ENCODE measurements around the gene ALKBH6. TPM values are rescaled to one million over a fixed set of nuclear protein-coding genes. Genes with fewer than 3 reads are reported as not detected.

The ALKBH6 gene
- total and polyA plus RNA-seq, 2 of the 13 experiments (the other 11 are each of a cell fraction or from before 2014, with no cell fraction given): 13.7 to 18.1 TPM

DNA sequence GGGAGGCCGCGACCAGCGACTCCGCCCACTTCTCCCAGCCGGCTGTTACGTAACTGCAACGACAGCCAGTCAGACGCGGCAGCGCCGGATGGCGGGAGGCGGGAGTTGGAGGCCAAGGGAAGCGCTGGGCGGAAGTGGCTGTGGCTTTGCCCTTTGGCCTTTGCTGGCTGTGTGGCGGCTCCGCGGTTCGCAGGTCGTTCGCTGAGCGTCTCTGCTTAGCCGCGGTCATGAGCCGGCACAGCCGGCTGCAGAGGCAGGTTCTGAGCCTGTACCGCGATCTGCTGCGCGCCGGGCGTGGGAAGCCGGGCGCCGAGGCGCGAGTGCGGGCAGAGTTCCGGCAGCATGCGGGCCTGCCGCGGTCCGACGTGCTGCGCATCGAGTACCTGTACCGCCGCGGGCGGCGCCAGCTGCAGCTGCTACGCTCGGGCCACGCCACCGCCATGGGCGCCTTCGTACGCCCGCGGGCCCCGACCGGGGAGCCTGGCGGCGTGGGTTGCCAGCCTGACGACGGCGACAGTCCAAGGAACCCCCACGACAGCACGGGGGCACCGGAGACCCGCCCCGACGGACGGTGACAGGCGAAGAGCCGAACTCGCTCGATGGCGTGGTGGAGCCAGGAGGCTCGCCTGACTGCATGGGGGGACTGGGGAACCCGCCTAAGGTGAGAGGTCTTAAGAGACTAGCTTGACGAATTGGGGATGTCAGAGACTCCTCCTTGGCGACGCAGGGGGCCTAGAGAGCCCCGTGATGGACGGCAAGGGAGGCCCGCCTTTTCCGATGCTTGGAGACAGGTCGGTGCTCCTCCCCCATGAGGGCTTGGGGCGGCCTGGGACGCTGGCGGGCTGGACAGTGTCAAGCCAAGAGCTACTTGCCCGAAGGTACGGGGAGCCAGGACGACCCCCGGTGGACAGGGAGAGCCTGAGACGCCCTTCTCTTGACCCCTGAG is 18.7 kb downstream of the ALKBH6 start, which contains the start of gene SDHAF1 (continued):
- TF ChIP-seq, protein P1, sequence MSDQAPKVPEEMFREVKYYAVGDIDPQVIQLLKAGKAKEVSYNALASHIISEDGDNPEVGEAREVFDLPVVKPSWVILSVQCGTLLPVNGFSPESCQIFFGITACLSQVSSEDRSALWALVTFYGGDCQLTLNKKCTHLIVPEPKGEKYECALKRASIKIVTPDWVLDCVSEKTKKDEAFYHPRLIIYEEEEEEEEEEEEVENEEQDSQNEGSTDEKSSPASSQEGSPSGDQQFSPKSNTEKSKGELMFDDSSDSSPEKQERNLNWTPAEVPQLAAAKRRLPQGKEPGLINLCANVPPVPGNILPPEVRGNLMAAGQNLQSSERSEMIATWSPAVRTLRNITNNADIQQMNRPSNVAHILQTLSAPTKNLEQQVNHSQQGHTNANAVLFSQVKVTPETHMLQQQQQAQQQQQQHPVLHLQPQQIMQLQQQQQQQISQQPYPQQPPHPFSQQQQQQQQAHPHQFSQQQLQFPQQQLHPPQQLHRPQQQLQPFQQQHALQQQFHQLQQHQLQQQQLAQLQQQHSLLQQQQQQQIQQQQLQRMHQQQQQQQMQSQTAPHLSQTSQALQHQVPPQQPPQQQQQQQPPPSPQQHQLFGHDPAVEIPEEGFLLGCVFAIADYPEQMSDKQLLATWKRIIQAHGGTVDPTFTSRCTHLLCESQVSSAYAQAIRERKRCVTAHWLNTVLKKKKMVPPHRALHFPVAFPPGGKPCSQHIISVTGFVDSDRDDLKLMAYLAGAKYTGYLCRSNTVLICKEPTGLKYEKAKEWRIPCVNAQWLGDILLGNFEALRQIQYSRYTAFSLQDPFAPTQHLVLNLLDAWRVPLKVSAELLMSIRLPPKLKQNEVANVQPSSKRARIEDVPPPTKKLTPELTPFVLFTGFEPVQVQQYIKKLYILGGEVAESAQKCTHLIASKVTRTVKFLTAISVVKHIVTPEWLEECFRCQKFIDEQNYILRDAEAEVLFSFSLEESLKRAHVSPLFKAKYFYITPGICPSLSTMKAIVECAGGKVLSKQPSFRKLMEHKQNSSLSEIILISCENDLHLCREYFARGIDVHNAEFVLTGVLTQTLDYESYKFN (CRISPR knock-in tag; conservative IDR thresholded peaks at IDR 0.05): peak; percentile 76
- TF ChIP-seq ISL2 (CRISPR knock-in tag; IDR thresholded peaks at IDR 0.05) (peak; percentile 46), ARNT (IDR thresholded peaks at IDR 0.05) (no peak), ZNF44 (CRISPR knock-in tag; IDR thresholded peaks at IDR 0.05) (no peak), AKAP8 (CRISPR knock-in tag; IDR thresholded peaks at IDR 0.05) (peak; percentile 79; the same call in 1 of the 2 replicates), KLF11 (CRISPR knock-in tag; IDR thresholded peaks at IDR 0.05) (0 out of 2 replicates have a peak, but pooled peaks have one; percentile 28), SRF (IDR thresholded peaks at IDR 0.05; ENCODE audit: low read depth, low read length) (no peak), KAT8 (CRISPR knock-in tag; IDR thresholded peaks at IDR 0.05) (peak; percentile 91), ZNF580 (CRISPR knock-in tag; IDR thresholded peaks at IDR 0.05; ENCODE audit: borderline replicate concordance, low read depth) (peak; percentile 82; the same call in 1 of the 2 replicates), MYNN (CRISPR knock-in tag; IDR thresholded peaks at IDR 0.05; ENCODE audit: low read depth) (no peak; the same call in 1 of the 2 replicates), ZNF589 (CRISPR knock-in tag; conservative IDR thresholded peaks at IDR 0.05) (0 out of 2 replicates have a peak, but pooled peaks have one; percentile 56), ZNF496 (CRISPR knock-in tag; IDR thresholded peaks at IDR 0.05; ENCODE audit: insufficient replicate concordance) (no peak), DMAP1 (CRISPR knock-in tag; IDR thresholded peaks at IDR 0.05) (peak; percentile 91), PHF8 (CRISPR knock-in tag; IDR thresholded peaks at IDR 0.05) (peak; percentile 93), PLRG1 (conservative IDR thresholded peaks at IDR 0.05) (no peak), ONECUT2 (CRISPR knock-in tag; IDR thresholded peaks at IDR 0.05) (no peak), ZKSCAN1 (IDR thresholded peaks at IDR 0.05; ENCODE audit: low read length) (0 out of 2 replicates have a peak, but pooled peaks have one; percentile 9), ZNF484 (CRISPR knock-in tag; IDR thresholded peaks at IDR 0.05; ENCODE audit: borderline replicate concordance, low read depth) (no peak), NONO (IDR thresholded peaks at IDR 0.05) (no peak), NONO (CRISPR knock-in tag; conservative IDR thresholded peaks at IDR 0.05) (peak; percentile 83), ZFAT (CRISPR knock-in tag; conservative IDR thresholded peaks at IDR 0.05) (no peak), EEA1 (CRISPR knock-in tag; IDR thresholded peaks at IDR 0.05; ENCODE audit: borderline replicate concordance) (peak; percentile 24; the same call in 1 of the 2 replicates), ZNF558 (CRISPR knock-in tag; IDR thresholded peaks at IDR 0.05; ENCODE audit: borderline replicate concordance) (peak; percentile 23; the same call in 1 of the 2 replicates)
- TF ChIP-seq, protein P2, sequence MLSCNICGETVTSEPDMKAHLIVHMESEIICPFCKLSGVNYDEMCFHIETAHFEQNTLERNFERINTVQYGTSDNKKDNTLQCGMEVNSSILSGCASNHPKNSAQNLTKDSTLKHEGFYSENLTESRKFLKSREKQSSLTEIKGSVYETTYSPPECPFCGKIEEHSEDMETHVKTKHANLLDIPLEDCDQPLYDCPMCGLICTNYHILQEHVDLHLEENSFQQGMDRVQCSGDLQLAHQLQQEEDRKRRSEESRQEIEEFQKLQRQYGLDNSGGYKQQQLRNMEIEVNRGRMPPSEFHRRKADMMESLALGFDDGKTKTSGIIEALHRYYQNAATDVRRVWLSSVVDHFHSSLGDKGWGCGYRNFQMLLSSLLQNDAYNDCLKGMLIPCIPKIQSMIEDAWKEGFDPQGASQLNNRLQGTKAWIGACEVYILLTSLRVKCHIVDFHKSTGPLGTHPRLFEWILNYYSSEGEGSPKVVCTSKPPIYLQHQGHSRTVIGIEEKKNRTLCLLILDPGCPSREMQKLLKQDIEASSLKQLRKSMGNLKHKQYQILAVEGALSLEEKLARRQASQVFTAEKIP (CRISPR knock-in tag; IDR thresholded peaks at IDR 0.05; ENCODE audit: borderline replicate concordance): no peak
- TF ChIP-seq, protein P3, sequence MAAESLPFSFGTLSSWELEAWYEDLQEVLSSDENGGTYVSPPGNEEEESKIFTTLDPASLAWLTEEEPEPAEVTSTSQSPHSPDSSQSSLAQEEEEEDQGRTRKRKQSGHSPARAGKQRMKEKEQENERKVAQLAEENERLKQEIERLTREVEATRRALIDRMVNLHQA (CRISPR knock-in tag; IDR thresholded peaks at IDR 0.05): no peak

Measured in HepG2 (cell line).